NT2/D1 (cell line): ENCODE measurements around the gene C10orf53.

ENCODE experiments used
- YY1 ChIP-seq: IDR thresholded peaks from 2 replicates; pipeline ENCODE4 v1.6.1; 2011; ENCODE audit not compliant: insufficient read length, insufficient read depth
- ZNF274 ChIP-seq: IDR thresholded peaks from 2 replicates; pipeline ENCODE4 v1.6.1; 2011; ENCODE audit warnings: mild to moderate bottlenecking, low read depth, low read length

DNA sequence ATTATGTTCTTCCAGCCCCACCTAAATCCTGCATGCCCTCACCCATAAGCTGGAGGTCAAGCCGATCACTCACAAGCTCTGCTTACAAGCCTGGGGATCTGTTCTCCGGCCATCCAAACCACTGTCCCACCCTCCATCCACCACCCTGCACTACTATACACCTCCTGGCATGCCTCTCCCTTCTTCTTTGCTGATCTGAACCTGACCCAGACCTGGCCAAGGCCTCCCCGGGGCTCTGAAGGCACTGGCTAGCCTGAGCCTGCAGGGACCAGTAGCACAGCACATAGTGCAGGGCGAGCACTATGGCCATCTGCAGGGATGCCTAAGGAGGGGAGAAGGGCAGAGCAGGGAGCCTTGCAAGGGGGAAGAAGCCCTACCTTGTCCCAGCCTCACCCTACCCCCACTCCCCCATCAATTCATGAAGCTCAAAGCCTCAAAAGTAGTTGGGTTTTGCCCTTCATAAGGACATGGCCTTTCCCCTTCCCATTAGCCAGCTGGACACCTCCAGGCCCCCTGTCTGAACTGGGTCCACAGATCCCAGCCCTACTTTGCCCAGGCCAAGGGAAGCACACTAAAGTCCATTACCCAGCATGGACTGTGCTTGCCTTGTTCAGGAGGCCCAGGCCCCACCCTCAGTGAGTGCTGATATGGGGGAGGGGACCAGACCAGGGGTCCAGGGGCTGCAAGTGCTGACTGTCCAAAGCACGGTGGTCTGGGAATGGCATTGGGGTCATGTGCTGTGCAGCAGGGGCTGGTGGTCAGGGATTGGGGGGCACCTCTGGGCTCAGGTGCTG is 36.0 kb upstream of the C10orf53 start:
- TF ChIP-seq YY1 (no peak), ZNF274 (no peak)
